GM21717 (cell line): ENCODE measurements around the gene SLC4A9.
"Not testable (repeated sequence)": the region's sequence is repeated elsewhere in the genome, so short reads cannot be mapped to it uniquely, and the experiment has no call there.

Experiments
- ATAC-seq: cut with Tn5 transposase; IDR thresholded peaks from one replicate; pipeline ENCODE4 v1.9.1; 2021; ENCODE audit warnings: mild to moderate bottlenecking, moderate library complexity; ENCODE audit not compliant: unreplicated experiment

Gene SLC4A9

GRCh38 chr5:140338908-140339307 is 21.1 kb upstream of the SLC4A9 start:
- no peak for ATAC-seq

GRCh38 chr5:140339636-140340035 is 20.4 kb upstream of the SLC4A9 start:
- ATAC-seq, result no peak

GRCh38 chr5:140340605-140341121 is 19.3 kb upstream of the SLC4A9 start:
- ATAC-seq, result no peak

DNA sequence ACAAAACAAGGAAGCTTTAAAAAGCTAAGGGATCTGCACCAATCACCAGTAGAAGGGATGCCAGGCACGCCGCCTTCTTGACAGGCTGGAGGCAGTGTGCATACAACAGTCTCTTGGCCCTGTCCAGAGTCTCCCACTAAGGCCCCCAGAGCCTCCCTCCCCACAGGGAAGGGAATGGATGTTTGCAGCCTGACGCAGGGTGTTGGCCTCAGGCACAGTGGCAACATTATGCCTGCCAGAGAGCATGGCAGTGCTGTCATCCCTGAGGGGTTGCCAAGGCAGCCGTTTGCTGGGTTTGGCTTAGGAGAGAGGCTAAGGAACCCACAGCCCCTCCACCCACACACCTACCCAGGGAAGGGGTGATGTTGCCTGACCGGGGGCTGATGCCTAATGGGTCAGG is 18.4 kb upstream of the SLC4A9 start:
- no peak for ATAC-seq

- ATAC-seq, result no peak
Observed at GRCh38 chr5:140342287-140342686, 17.7 kb upstream of the SLC4A9 start.

GRCh38 chr5:140342896-140343295 is 17.1 kb upstream of the SLC4A9 start:
- ATAC-seq, result no peak

DNA sequence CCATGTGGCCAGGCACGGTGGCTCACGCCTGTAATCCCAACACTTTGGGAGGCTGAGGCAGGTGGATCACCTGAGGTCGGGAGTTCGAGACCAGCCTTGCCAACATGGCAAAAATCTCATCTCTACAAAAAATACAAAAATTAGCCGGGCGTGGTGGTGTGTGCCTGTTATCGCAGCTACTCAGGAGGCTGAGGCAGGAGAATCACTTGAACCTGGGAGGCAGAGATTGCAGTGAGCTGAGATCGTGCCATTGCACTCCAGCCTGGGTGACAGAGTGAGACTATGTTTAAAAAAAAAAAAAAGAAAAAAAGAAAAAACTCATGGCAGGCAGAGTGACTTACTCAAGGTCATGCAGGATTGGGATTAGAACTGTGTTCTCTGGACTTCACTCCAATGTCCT is 16.1 kb upstream of the SLC4A9 start:
- ATAC-seq, result not testable (repeated sequence)

DNA sequence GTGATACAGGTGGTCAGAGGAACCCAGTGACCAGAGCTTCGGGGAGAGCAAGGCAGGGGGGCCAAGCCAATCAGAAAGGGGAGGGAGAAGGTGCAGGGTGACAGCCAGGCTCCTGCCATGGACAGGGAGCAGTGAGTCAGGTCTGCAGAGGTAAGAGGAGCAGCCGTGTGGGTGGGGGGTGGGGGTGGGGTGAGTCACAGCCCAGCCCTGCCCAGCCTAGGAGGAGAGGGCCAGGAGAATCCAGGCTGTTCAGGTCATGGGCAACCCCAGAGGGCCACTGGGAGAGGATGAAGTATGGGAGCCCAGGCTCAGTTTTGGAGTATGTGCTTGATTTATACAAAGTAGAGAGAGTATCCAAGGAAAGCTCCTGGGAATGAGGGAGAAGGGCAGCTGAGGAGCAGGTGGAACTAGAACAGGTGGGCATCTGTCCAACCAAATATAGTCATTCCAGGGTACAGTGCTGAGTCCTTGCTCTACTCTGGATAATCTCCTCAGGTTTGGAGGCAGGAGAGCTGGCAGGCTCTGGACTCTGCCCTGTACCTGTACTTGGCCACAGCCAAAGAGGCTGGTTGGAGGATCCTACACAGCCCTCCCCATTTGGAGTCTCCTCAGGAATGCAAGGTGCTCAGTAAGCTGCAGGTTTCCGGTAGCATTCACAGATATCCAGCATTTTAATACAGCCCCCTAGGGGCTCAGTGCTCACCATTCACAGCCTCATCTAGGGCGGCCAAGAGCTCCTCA is 15.1 kb upstream of the SLC4A9 start:
- no peak for ATAC-seq

DNA sequence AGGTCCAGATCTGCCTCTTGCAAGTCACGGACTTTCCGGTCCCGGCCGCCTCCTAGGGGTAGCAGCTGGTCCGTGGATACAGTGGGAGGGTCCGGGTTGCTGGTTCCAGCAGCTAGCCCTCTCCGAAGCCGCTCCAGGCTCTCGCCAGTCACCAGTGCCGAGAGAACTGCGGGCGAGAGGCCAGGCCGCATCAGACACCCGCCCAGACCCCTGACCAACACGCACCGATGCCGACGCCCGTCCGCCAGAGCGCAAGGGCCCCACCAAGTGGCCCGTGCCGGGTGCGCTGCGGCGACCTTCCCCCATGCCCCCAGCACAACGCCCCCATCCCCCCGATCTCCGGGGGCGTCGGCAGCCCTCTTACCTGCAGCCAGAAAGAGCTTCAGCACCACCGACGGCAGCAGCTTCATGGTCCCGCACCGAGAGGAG is 14.1 kb upstream of the SLC4A9 start:
- no peak for ATAC-seq

- peak; percentile 65 for ATAC-seq
Observed at GRCh38 chr5:140346348-140347221, 13.4 kb upstream of the SLC4A9 start, which contains the start of gene HBEGF. Gene HBEGF, minus strand, starts transcription at chr5:140346603. Its CDS starts 275 bp downstream, at chr5:140346328.

- no peak for ATAC-seq
Observed at GRCh38 chr5:140347360-140347759, 12.6 kb upstream of the SLC4A9 start.

- ATAC-seq, result no peak
Observed at GRCh38 chr5:140348104-140348503, 11.9 kb upstream of the SLC4A9 start.

GRCh38 chr5:140349244-140349643 is 10.8 kb upstream of the SLC4A9 start:
- ATAC-seq, result no peak

GRCh38 chr5:140351609-140352334 is 8.2 kb upstream of the SLC4A9 start:
- peak; percentile 49 for ATAC-seq

GRCh38 chr5:140355546-140355945 is 4.4 kb upstream of the SLC4A9 start:
- no peak for ATAC-seq

DNA sequence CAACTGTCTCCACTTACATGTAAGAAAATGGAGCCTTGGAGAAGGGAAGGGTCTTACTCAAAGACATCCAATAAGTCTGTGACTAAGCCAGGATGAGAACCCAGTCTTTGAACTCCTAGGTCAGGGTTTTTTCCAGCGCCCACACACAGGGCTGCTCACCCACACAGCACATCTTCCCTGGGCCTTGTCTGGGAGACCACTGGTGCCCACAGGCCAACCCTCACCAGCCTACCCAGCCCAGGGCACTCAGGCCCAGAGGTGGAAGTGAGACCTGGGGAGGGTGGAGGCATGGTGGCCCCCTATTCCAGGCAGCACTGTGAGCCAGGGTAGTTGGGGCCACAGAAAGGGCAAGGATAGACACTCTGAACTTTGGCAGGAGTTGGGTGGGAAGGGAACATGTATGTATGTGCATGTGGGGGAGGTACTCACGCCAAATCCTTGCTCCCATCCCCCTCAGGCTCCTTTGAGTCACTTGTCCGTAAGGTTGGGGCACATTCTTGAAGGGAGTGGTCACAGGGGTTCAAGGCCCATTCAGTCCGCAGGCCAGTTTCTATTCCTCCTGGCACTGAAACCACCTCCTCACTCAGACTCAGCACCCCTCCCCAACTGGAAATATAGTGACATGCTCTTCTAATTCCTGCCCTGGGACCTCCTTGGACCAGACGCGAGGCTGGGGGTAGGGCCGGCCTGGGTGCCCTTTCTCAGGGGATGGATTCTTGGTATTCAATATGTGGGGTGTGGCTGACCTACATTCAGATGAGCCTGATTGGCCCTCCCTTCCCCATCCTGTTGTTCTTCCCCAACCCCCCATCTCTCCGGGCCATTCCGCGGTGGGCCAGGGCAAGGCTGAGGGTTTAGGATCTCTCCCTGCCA is 2.9 kb upstream of the SLC4A9 start:
- peak; percentile 32 for ATAC-seq

- peak; percentile 94 for ATAC-seq
Observed at GRCh38 chr5:140357726-140358093, 2.3 kb upstream of the SLC4A9 start.

DNA sequence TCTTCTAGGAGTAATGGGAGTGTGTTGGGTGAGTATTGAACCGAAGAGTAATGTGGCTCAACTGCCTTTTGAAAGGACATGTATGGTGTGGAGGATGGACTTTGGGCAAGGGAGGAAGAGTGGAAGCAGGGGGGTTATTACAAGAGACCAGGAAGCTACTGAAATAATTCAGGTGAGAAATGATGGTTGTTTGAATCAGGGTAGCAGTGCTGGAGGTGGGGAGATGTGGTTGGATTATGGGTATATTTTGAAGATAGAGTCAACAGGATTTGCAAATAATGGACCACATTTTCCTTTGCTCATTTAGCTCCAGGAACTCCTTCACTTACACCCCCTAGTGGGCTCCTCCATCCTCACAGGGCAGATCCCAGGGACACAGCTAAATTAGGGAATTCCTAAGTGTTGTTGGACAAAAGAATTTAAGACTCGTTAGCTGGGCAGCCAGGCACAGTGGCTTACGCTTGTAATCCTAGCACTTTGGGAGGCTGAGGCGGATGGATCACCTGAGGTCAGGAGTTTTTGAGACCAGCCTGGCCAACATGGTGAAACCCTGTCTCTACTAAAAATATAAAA is 1.2 kb upstream of the SLC4A9 start:
- ATAC-seq, result no peak

DNA sequence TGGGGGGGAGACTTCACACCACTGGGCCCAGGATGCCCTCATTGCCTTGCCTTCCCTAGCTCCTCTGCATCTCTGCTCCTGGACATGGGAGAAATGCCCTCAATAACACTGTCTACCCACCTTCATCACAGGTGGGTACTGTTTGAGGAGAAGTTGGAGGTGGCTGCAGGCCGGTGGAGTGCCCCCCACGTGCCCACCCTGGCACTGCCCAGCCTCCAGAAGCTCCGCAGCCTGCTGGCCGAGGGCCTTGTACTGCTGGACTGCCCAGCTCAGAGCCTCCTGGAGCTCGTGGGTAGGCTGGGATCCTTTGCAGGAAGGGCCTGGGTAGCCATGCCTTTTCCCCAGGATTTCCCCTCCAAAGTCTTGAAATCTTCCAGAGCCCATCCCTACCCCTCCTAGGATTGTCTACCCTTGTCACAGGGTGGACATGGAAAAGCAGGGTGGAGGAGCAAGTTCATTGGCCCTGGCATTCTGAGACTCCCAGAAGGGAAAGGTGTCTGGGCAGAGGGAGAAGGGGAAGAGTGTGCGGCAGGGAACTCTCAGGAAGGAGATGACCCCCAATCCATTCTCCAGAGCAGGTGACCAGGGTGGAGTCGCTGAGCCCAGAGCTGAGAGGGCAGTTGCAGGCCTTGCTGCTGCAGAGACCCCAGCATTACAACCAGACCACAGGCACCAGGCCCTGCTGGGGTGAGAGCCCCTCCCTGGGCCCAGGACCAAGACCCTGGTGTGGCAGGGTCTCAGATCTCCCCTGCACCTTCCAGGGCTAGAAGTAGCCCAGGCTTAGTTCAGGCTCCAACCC is 886 bp downstream of the SLC4A9 start:
- ATAC-seq, result no peak
